Osteoblast (primary cell): ENCODE data around the gene AKT2. TPM values are rescaled to one million over a fixed set of nuclear protein-coding genes. Genes with fewer than 3 reads are reported as not detected.

Source experiments
- DNase-seq: peaks from one replicate; pipeline ENCODE4 v3.0.0; 2011; ENCODE audit warnings: low spot score, mixed read lengths; ENCODE audit not compliant: insufficient read length; ENCODE audit errors: missing footprints
- H2AFZ ChIP-seq: 2 replicates; pipeline ENCODE4 v1.6.0; 2011; ENCODE audit warnings: mild to moderate bottlenecking, low read length
- H3K27ac ChIP-seq: 2 replicates; pipeline ENCODE4 v1.5.1; 2011; ENCODE audit warnings: mild to moderate bottlenecking, low read depth, low read length, moderate library complexity
- H3K27me3 ChIP-seq: 2 replicates; pipeline ENCODE4 v1.6.0; 2012; ENCODE audit warnings: mild to moderate bottlenecking, control low read depth, inconsistent platforms, low read length, moderate library complexity; ENCODE audit not compliant: insufficient read depth
- H3K36me3 ChIP-seq: 2 replicates; pipeline ENCODE4 v1.5.1; 2011; ENCODE audit warnings: mild to moderate bottlenecking, low read length, control low read depth, moderate library complexity; ENCODE audit not compliant: insufficient read depth
- H3K4me1 ChIP-seq: 2 replicates; pipeline ENCODE4 v1.5.1; 2011; ENCODE audit warnings: mild to moderate bottlenecking, low read length, control low read depth, moderate library complexity; ENCODE audit not compliant: insufficient read depth
- H3K4me2 ChIP-seq: 2 replicates; pipeline ENCODE4 v1.6.0; 2011; ENCODE audit warnings: mild to moderate bottlenecking, low read length; ENCODE audit not compliant: insufficient read depth
- H3K4me3 ChIP-seq: fragments of 200-600 bp; sonication (generic); 3 replicates; pipeline ENCODE4 v1.5.1; 2012; ENCODE audit warnings: mild to moderate bottlenecking, low read length, inconsistent platforms; ENCODE audit not compliant: insufficient read depth
- H3K79me2 ChIP-seq: 2 replicates; pipeline ENCODE4 v1.6.0; 2012; ENCODE audit warnings: mild to moderate bottlenecking, low read length, control low read depth, inconsistent platforms; ENCODE audit not compliant: insufficient read depth
- H3K9me3 ChIP-seq: 2 replicates; pipeline ENCODE4 v1.5.1; 2011; ENCODE audit warnings: low read depth, low read length, control low read depth
- H4K20me1 ChIP-seq: 2 replicates; pipeline ENCODE4 v1.6.0; 2012; ENCODE audit warnings: mild to moderate bottlenecking, low read length, control low read depth; ENCODE audit not compliant: insufficient read depth
- total RNA-seq: library from RNA; depleted of rRNA; stranded (reverse); fragments of >200 nt; gene quantifications from 2 replicates; pipeline ENCODE4 v1.2.3, GENCODE V29; 2012
- TF ChIP-seq, protein P1 (sequence below): IDR thresholded peaks from 2 replicates; pipeline ENCODE4 v1.5.1; 2011; ENCODE audit warnings: mild to moderate bottlenecking, low read depth, low read length, moderate library complexity; ENCODE audit errors: extremely low read depth

Gene AKT2
- total RNA-seq, 1 donor: 115 TPM

DNA sequence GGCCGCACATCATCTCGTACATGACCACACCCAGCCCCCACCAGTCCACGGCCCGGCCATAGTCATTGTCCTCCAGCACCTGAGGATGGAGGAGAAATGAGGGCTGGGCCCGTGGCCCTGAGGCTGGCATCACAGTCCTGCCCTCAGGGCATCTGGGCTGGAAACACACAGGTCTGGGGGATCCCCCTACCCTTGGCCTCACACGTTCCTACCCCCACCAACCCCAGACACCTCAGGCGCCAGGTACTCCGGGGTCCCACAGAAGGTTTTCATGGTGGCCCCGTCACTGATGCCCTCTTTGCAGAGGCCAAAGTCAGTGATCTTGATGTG is 49.2 kb downstream of the AKT2 start:
- Histone ChIP-seq H3K4me3 (no peak overlapping the region), H3K27ac (no peak overlapping the region), H3K36me3 (peaks cover 27% of the 10 kb centered on the region), H3K4me2 (no peak overlapping the region), H2AFZ (no peak overlapping the region), H3K27me3 (no peaks in the 10 kb centered on the region), H3K9me3 (no peaks in the 10 kb centered on the region), H3K4me1 (no peaks in the 10 kb centered on the region), H4K20me1 (peaks cover 5% of the 10 kb centered on the region), H3K79me2 (no peaks in the 10 kb centered on the region)
- no peak for DNase-seq
- TF ChIP-seq, protein P1, sequence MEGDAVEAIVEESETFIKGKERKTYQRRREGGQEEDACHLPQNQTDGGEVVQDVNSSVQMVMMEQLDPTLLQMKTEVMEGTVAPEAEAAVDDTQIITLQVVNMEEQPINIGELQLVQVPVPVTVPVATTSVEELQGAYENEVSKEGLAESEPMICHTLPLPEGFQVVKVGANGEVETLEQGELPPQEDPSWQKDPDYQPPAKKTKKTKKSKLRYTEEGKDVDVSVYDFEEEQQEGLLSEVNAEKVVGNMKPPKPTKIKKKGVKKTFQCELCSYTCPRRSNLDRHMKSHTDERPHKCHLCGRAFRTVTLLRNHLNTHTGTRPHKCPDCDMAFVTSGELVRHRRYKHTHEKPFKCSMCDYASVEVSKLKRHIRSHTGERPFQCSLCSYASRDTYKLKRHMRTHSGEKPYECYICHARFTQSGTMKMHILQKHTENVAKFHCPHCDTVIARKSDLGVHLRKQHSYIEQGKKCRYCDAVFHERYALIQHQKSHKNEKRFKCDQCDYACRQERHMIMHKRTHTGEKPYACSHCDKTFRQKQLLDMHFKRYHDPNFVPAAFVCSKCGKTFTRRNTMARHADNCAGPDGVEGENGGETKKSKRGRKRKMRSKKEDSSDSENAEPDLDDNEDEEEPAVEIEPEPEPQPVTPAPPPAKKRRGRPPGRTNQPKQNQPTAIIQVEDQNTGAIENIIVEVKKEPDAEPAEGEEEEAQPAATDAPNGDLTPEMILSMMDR: no peak

DNA sequence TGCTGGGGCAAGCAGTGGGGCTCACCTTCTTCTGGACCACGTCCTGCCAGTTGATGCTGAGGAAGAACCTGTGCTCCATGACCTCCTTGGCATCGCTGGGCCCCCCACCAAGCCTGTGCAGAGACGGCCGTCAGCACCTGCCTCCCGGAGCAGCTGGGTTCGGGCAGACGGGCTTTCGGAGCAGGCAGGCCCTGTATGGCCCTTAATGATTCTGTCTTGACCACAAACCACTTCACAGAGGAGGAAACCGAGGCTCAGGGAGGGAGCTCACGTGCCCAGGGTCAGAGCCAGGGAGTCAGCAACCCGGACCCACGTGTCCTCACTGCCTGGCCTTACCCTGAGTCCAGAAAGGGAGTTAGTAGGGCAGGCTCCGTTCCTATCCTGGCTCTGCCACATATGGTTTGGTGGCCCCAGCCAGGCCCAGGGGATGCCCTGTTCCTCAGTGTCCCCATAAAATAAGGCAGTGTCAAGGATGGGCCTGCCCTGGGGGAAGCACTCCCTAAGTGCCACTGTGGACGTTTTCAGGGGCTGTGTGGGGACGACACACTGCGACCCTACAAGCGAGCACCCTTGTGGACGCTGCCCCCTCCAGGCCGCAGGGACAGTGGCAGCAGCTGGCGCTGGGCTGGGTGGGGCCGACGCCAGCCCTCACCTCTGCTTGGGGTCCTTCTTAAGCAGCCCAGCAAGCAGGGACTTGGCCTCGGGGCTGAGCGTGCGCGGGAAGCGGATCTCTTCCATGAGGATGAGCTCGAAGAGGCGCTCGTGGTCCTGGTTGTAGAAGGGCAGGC is 49.7 kb downstream of the AKT2 start:
- Histone ChIP-seq H3K36me3 (peaks cover 25% of the 10 kb centered on the region), H2AFZ (no peak overlapping the region), H3K4me2 (no peak overlapping the region), H3K9me3 (no peaks in the 10 kb centered on the region), H4K20me1 (peaks cover 5% of the 10 kb centered on the region), H3K79me2 (no peaks in the 10 kb centered on the region), H3K27me3 (no peaks in the 10 kb centered on the region), H3K4me3 (no peak overlapping the region), H3K4me1 (no peaks in the 10 kb centered on the region), H3K27ac (no peak overlapping the region)
- TF ChIP-seq, protein P1: peak; percentile 13
- peak; percentile 81 for DNase-seq

DNA sequence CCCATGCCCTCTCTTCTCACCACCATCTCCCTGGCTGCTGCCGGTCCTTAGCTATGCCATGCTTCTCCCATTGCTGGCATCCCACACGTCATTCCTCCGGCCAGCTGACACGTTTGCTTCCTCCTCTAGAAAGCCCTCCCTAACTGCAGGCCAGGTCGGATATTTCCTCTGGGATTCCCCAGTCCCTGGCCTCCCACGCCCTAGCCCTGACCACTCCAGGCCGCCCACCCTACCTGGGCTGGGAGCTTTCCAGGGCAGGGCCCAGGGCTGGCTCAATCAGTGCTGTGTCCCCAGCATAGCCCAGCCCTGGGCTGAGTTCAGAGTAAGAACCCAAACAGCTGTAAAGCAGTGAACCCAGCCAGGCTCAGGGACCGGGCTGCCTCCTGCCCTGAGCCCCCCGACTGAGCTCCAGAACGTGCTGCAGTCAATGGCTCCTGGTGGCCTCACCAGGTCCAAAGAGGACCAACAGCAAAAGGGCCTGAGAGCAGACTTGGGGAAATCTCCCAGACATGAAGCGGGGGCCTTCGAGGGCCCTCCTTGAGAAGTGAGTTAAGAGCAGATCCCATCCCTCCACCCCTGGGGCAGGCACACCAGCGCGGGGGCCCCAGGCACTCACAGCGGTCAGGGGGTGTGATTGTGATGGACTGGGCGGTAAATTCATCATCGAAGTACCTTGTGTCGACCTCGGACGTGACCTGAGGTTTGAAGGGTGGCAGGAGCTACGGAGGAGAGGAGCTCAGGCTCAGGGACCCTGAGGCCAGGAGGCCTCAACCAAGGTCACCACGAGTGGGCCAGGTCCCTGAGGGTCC is 50.5 kb downstream of the AKT2 start:
- H3K4me2 ChIP-seq: no peak overlapping the region

More for the DNA sequence above, 50.5 kb downstream of the AKT2 start:
- Histone ChIP-seq H3K27ac (no peak overlapping the region), H3K4me3 (no peak overlapping the region), H3K9me3 (no peaks in the 10 kb centered on the region), H3K4me1 (peaks cover 7% of the 10 kb centered on the region), H3K27me3 (no peaks in the 10 kb centered on the region), H3K79me2 (no peaks in the 10 kb centered on the region), H2AFZ (no peak overlapping the region), H3K36me3 (peaks cover 22% of the 10 kb centered on the region), H4K20me1 (peaks cover 8% of the 10 kb centered on the region)
- TF ChIP-seq, protein P1: no peak
- DNase-seq: peak; percentile 34
